Measurements from ENCODE around the gene TSPAN12.

GRCh38 chr7:120813546-120814252, 44.2 kb downstream of the TSPAN12 start:
- TF ChIP-seq CTCF (IDR thresholded peaks at IDR 0.05; ENCODE audit: insufficient read depth, low read length) (no peak), POLR2AphosphoS5 (IDR thresholded peaks at IDR 0.05; ENCODE audit: low read depth) (no peak), REST (IDR thresholded peaks at IDR 0.05; ENCODE audit: insufficient replicate concordance, low read depth) (no peak), GABPA (IDR thresholded peaks at IDR 0.05; ENCODE audit: low read depth) (no peak)

All from HL-60 (cell line).